GM19328 (cell line): ENCODE data around the gene TP63.
"Not testable (repeated sequence)": the region's sequence is repeated elsewhere in the genome, so short reads cannot be mapped to it uniquely, and the experiment has no call there.

Experiments
- ATAC-seq: cut with Tn5 transposase; IDR thresholded peaks from one replicate; pipeline ENCODE4 v1.9.1; 2021; ENCODE audit warnings: mild to moderate bottlenecking, moderate library complexity; ENCODE audit not compliant: unreplicated experiment

The TP63 gene

GRCh38 chr3:189631373-189631408 lies at the start of gene TP63:
Gene TP63 (plus strand): TSS chr3:189631389. CDS start chr3:189631516, 127 bp downstream.
- ATAC-seq = no peak

GRCh38 chr3:189582179-189582578 lies 49.0 kb upstream of the TP63 start:
- ATAC-seq = no peak

- ATAC-seq = no peak
Observed at GRCh38 chr3:189584645-189585044, 46.5 kb upstream of the TP63 start.

- ATAC-seq = peak; percentile 68
Observed at GRCh38 chr3:189586941-189587663, 44.1 kb upstream of the TP63 start.

GRCh38 chr3:189587664-189588040 lies 43.5 kb upstream of the TP63 start:
- ATAC-seq = no peak

- no peak for ATAC-seq
Observed at GRCh38 chr3:189588070-189588469, 43.1 kb upstream of the TP63 start.

- ATAC-seq = no peak
Observed at GRCh38 chr3:189588475-189589178, 42.6 kb upstream of the TP63 start.

- no peak for ATAC-seq
Observed at GRCh38 chr3:189589179-189589569, 42.0 kb upstream of the TP63 start.

GRCh38 chr3:189590223-189590622 lies 41.0 kb upstream of the TP63 start:
- ATAC-seq = no peak

GRCh38 chr3:189593581-189593980 lies 37.6 kb upstream of the TP63 start:
- ATAC-seq = no peak

GRCh38 chr3:189596078-189596979 lies 34.9 kb upstream of the TP63 start:
- not testable (repeated sequence) for ATAC-seq

- ATAC-seq = no peak
Observed at GRCh38 chr3:189597918-189598317, 33.3 kb upstream of the TP63 start.

- no peak for ATAC-seq
Observed at GRCh38 chr3:189598530-189599225, 32.5 kb upstream of the TP63 start.

- no peak for ATAC-seq
Observed at GRCh38 chr3:189602471-189602870, 28.7 kb upstream of the TP63 start.

GRCh38 chr3:189605717-189606116 lies 25.5 kb upstream of the TP63 start:
- no peak for ATAC-seq

GRCh38 chr3:189606774-189607173 lies 24.4 kb upstream of the TP63 start:
- no peak for ATAC-seq

GRCh38 chr3:189612641-189613040 lies 18.5 kb upstream of the TP63 start:
- ATAC-seq = not testable (repeated sequence)

GRCh38 chr3:189613122-189613521 lies 18.1 kb upstream of the TP63 start:
- no peak for ATAC-seq

GRCh38 chr3:189621948-189622603 lies 9.1 kb upstream of the TP63 start:
- ATAC-seq = no peak

- no peak for ATAC-seq
Observed at GRCh38 chr3:189622629-189623028, 8.6 kb upstream of the TP63 start.

- ATAC-seq = no peak
Observed at GRCh38 chr3:189624130-189624529, 7.1 kb upstream of the TP63 start.
